Panc1 (cell line): Measurements from ENCODE around the gene SYT1. TPM values are rescaled to one million over a fixed set of nuclear protein-coding genes. Genes with fewer than 3 reads are reported as not detected.

Experiments
- ATAC-seq: fragments of 200-7000 bp; cut with Tn5 transposase; 2 replicates; pipeline ENCODE4 v1.9.1; 2020; ENCODE audit warnings: mild to moderate bottlenecking, moderate library complexity
- BruUV-seq: library from RNA; stranded (reverse); fragments of 400-500 nt; replicated peaks from 2 replicates; lab custom pipeline; 2021; lab: Mats Ljungman, UMichigan
- CTCF ChIA-PET: fragments of 300-600 bp; sonication (Branson Sonifier 250); formaldehyde crosslinking; loops from one replicate; lab custom pipeline; 2022; ENCODE audit warnings: antibody characterized with exemption; lab: Charles Lee
- POLR2A ChIA-PET: fragments of 300-600 bp; sonication (Branson Sonifier 250); formaldehyde crosslinking; loops from one replicate; lab custom pipeline; 2022; ENCODE audit warnings: antibody characterized with exemption; lab: Charles Lee
- DNase-seq: peaks from one replicate; pipeline ENCODE4 v3.0.0-alpha.2; 2010; ENCODE audit warnings: low read depth, low spot score
- H3K27ac ChIP-seq: 2 replicates; pipeline ENCODE4 v1.5.1; 2011; ENCODE audit warnings: mild to moderate bottlenecking, low read length, inconsistent platforms
- H3K27me3 ChIP-seq: fragments of 200-500 bp; sonication (Bioruptor generic); 2 replicates; pipeline ENCODE4 v1.6.0; 2014; ENCODE audit warnings: low read length, inconsistent platforms; ENCODE audit not compliant: control insufficient read depth, insufficient read depth
- H3K36me3 ChIP-seq: fragments of 200-500 bp; sonication (Bioruptor generic); 2 replicates; pipeline ENCODE4 v1.5.1; 2014; ENCODE audit warnings: inconsistent platforms, mild to moderate bottlenecking, low read length, moderate library complexity; ENCODE audit not compliant: control insufficient read depth, insufficient read depth
- H3K4me1 ChIP-seq: 2 replicates; pipeline ENCODE4 v1.5.1; 2011; ENCODE audit warnings: inconsistent platforms, mild to moderate bottlenecking, low read length, moderate library complexity; ENCODE audit not compliant: control insufficient read depth, insufficient read depth
- H3K4me3 ChIP-seq, 2 experiments: 2 replicates each; pipeline ENCODE4 v1.5.1; 2011 to 2012; ENCODE audit warnings: low read depth in 2 of 2, low read length in 2 of 2, mild to moderate bottlenecking in 2 of 2, inconsistent platforms in 1 of 2, moderate library complexity in 1 of 2
- H3K9me3 ChIP-seq: fragments of 200-500 bp; sonication (Bioruptor generic); 2 replicates; pipeline ENCODE4 v1.5.1; 2014; ENCODE audit warnings: low read depth, mild to moderate bottlenecking, inconsistent platforms, low read length, moderate library complexity; ENCODE audit not compliant: control insufficient read depth, insufficient read depth
- CTCF ChIP-seq: fragments of 450-650 bp; IDR thresholded peaks from 2 replicates; pipeline ENCODE4 v1.5.1; 2017; ENCODE audit warnings: mild to moderate bottlenecking
- POLR2AphosphoS5 ChIP-seq: IDR thresholded peaks from 2 replicates; pipeline ENCODE4 v1.6.1; 2012; ENCODE audit warnings: mild to moderate bottlenecking, low read depth, low read length, moderate library complexity
- REST ChIP-seq, 2 experiments: IDR thresholded peaks; 2 replicates each; pipeline ENCODE4 v1.6.1; 2011 to 2012; ENCODE audit warnings: low read depth in 2 of 2, control low read depth in 1 of 2, low read length in 1 of 2, mild to moderate bottlenecking in 1 of 2, moderate library complexity in 1 of 2; ENCODE audit not compliant: insufficient read depth in 1 of 2
- SIN3A ChIP-seq: IDR thresholded peaks from 2 replicates; pipeline ENCODE4 v1.6.1; 2012; ENCODE audit warnings: low read depth, mild to moderate bottlenecking, low read length, moderate library complexity, borderline replicate concordance; ENCODE audit not compliant: insufficient read depth
- TCF7L2 ChIP-seq: IDR thresholded peaks from 2 replicates; pipeline ENCODE4 v1.6.1; 2011; ENCODE audit warnings: mild to moderate bottlenecking, low read depth, low read length, inconsistent platforms
- in situ Hi-C: cut with HindIII; loops from 2 replicates; pipeline ENCODE4 v1.10.0; 2016; ENCODE audit warnings: low sequenced_read_pairs, low pct_unique_long_range_greater_than_20kb
- intact Hi-C: fragments of 100-400 bp; cut with micrococcal nuclease; formaldehyde crosslinking; loops from one replicate; pipeline ENCODE4 v1.10.0; 2022; ENCODE audit not compliant: unreplicated experiment
- total RNA-seq: library from RNA; stranded (reverse); gene quantifications from one replicate; pipeline ENCODE4 v1.2.1, GENCODE V29; 2021; ENCODE audit not compliant: unreplicated experiment

The SYT1 gene
- total RNA-seq, 1 experiment from 2014 or later, result 3.0 TPM

GRCh38 chr12:79187032-79187431 is 322.5 kb downstream of the SYT1 start:
- DNase-seq, result no peak
- CTCF ChIA-PET, result no interaction called here
- Histone ChIP-seq H3K27ac (no peak overlapping the region), H3K4me3 (no peak overlapping the region), H3K27me3 (no peaks in the 10 kb centered on the region), H3K36me3 (no peaks in the 10 kb centered on the region), H3K9me3 (no peaks in the 10 kb centered on the region), H3K4me1 (no peaks in the 10 kb centered on the region)
- no peak for TF ChIP-seq CTCF
- no peak for TF ChIP-seq POLR2AphosphoS5
- no peak for TF ChIP-seq SIN3A
- no peak for TF ChIP-seq TCF7L2
- TF ChIP-seq REST (IDR thresholded peaks at IDR 0.05; ENCODE audit: insufficient read depth in 1 of 2, low read depth in 2 of 2, low read length in 1 of 2), result no peak
- ATAC-seq, result no peak
- in situ Hi-C loops, result no loop called here
- POLR2A ChIA-PET, result no interaction called here
- BruUV-seq, result no TSS peak
- intact Hi-C loops, result no loop called here

GRCh38 chr12:79191391-79191790 is 326.8 kb downstream of the SYT1 start:
- no peaks in the 10 kb centered on the region for H3K36me3 ChIP-seq
- BruUV-seq, result no TSS peak
- H3K9me3 ChIP-seq, result no peaks in the 10 kb centered on the region
- no peak overlapping the region for H3K27ac ChIP-seq
- no peak overlapping the region for H3K4me3 ChIP-seq
- DNase-seq (no peak), ATAC-seq (no peak)
- CTCF ChIA-PET, result no interaction called here
- intact Hi-C loops, result no loop called here
- in situ Hi-C loops, result no loop called here
- no peak for TF ChIP-seq CTCF
- no peak for TF ChIP-seq POLR2AphosphoS5
- no peaks in the 10 kb centered on the region for H3K27me3 ChIP-seq
- H3K4me1 ChIP-seq, result no peaks in the 10 kb centered on the region
- POLR2A ChIA-PET, result no interaction called here
